ENCODE data around the gene EIF3D. TPM values are rescaled to one million over a fixed set of nuclear protein-coding genes. Genes with fewer than 3 reads are reported as not detected.

Gene EIF3D
- polyA plus RNA-seq, 3 donors = 102 to 244 (median 122) TPM

- 0% methylated on average over 2 of the region's 7 CpGs for whole genome bisulfite sequencing (ENCODE audit: insufficient coverage)
These were observed 61.0 kb downstream of the EIF3D start for GRCh38 chr22:36467946-36468345.

GRCh38 chr22:36467042-36467810, 61.7 kb downstream of the EIF3D start:
- intact Hi-C loops (cut with micrococcal nuclease) = no loop called here
- H3K4me2 ChIP-seq (replicated peaks; ENCODE audit: extremely low read depth, low read length, poor library complexity, severe bottlenecking) = no peak overlapping the region
- H3K36me3 ChIP-seq (replicated peaks in 1 of 2; ENCODE audit: control insufficient read depth in 1 of 2, insufficient read depth in 2 of 2, low read length in 2 of 2) = peaks cover 11 to 16% of the 10 kb centered on the region in 2 donors
- peaks cover 27% of the 10 kb centered on the region for H3K79me2 ChIP-seq (ENCODE audit: insufficient read depth, low read length)
- H3K4me3 Mint-ChIP-seq = no peak overlapping the region
- peaks cover 46 to 50% of the 10 kb centered on the region in 2 donors for H3K4me1 ChIP-seq (ENCODE audit: control insufficient read depth in 1 of 2, insufficient read depth in 2 of 2, low read length in 2 of 2)
- H3K27ac Mint-ChIP-seq = peak overlapping the region in 5 of 7 donors; percentile 7 to 75 (median 21)
- H3K36me3 Mint-ChIP-seq = peaks cover 30 to 36% of the 10 kb centered on the region in 2 donors
- no peak overlapping the region for H3K9ac ChIP-seq (ENCODE audit: insufficient read depth, low read length, poor library complexity, severe bottlenecking)
- peaks cover 50% of the 10 kb centered on the region for H3K4me1 Mint-ChIP-seq
- H4K20me1 ChIP-seq (ENCODE audit: insufficient read depth, low read length) = peaks cover 47% of the 10 kb centered on the region
- H3K27ac ChIP-seq (ENCODE audit: low read depth in 1 of 2, low read length in 2 of 2) = no peak overlapping the region
- no peaks in the 10 kb centered on the region for H3K27me3 ChIP-seq (ENCODE audit: control insufficient read depth in 2 of 2, insufficient read depth in 2 of 2, low read length in 2 of 2)
- H3K9me3 Mint-ChIP-seq = no peaks in the 10 kb centered on the region
- peaks cover 4 to 10% (median 8%) of the 10 kb centered on the region in 3 donors for H3K27me3 Mint-ChIP-seq (ENCODE audit: low read depth in 3 of 3)
- no peak overlapping the region for H3K4me3 ChIP-seq (replicated peaks in 1 of 3; ENCODE audit: low read depth in 2 of 3, low read length in 3 of 3)
- 33% methylated on average over 9 of the region's 14 CpGs for WGBS (ENCODE audit: insufficient coverage)
- H3K9me3 ChIP-seq (replicated peaks in 1 of 2; ENCODE audit: control insufficient read depth in 1 of 2, insufficient read depth in 1 of 2, low read length in 2 of 2) = no peaks in the 10 kb centered on the region
- H2AFZ ChIP-seq (ENCODE audit: insufficient read depth, low read depth, low read length, poor library complexity, severe bottlenecking) = no peak overlapping the region
- no peak for TF ChIP-seq CTCF (IDR thresholded peaks at IDR 0.05)
- DNase-seq = no peak

More at GRCh38 chr22:36467946-36468345, 61.0 kb downstream of the EIF3D start:
- H3K27me3 ChIP-seq (ENCODE audit: control insufficient read depth in 2 of 2, insufficient read depth in 2 of 2, low read length in 2 of 2) = no peaks in the 10 kb centered on the region
- peak overlapping the region in 5 of 7 donors; percentile 7 to 87 (median 54) for H3K27ac Mint-ChIP-seq
- peak overlapping the region in 1 of 2 donors; percentile 79 for H3K4me3 Mint-ChIP-seq
- intact Hi-C loops (cut with micrococcal nuclease) = no loop called here
- no peak overlapping the region for H3K9ac ChIP-seq (ENCODE audit: insufficient read depth, low read length, poor library complexity, severe bottlenecking)
- H3K36me3 Mint-ChIP-seq = peaks cover 37 to 43% of the 10 kb centered on the region in 2 donors
- peaks cover 27% of the 10 kb centered on the region for H3K79me2 ChIP-seq (ENCODE audit: insufficient read depth, low read length)
- H2AFZ ChIP-seq (ENCODE audit: insufficient read depth, low read depth, low read length, poor library complexity, severe bottlenecking) = no peak overlapping the region
- no peak overlapping the region for H3K27ac ChIP-seq (ENCODE audit: low read depth in 1 of 2, low read length in 2 of 2)
- H3K4me1 Mint-ChIP-seq = peaks cover 47% of the 10 kb centered on the region
- no peaks in the 10 kb centered on the region for H3K9me3 ChIP-seq (replicated peaks in 1 of 2; ENCODE audit: control insufficient read depth in 1 of 2, insufficient read depth in 1 of 2, low read length in 2 of 2)
- peaks cover 17 to 23% of the 10 kb centered on the region in 2 donors for H3K36me3 ChIP-seq (replicated peaks in 1 of 2; ENCODE audit: control insufficient read depth in 1 of 2, insufficient read depth in 2 of 2, low read length in 2 of 2)
- H3K4me1 ChIP-seq (ENCODE audit: control insufficient read depth in 1 of 2, insufficient read depth in 2 of 2, low read length in 2 of 2) = peaks cover 46 to 50% of the 10 kb centered on the region in 2 donors
- peaks cover 6 to 10% (median 8%) of the 10 kb centered on the region in 3 donors for H3K27me3 Mint-ChIP-seq (ENCODE audit: low read depth in 3 of 3)
- no peak for TF ChIP-seq CTCF (IDR thresholded peaks at IDR 0.05)
- peak; percentile 37 to 71 (median 42) for DNase-seq
- peak overlapping the region; percentile 35 for H3K4me2 ChIP-seq (replicated peaks; ENCODE audit: extremely low read depth, low read length, poor library complexity, severe bottlenecking)
- no peaks in the 10 kb centered on the region for H3K9me3 Mint-ChIP-seq
- peak overlapping the region in 1 of 3 experiments; percentile 13 for H3K4me3 ChIP-seq (replicated peaks in 1 of 3; ENCODE audit: low read depth in 2 of 3, low read length in 3 of 3)
- peaks cover 50% of the 10 kb centered on the region for H4K20me1 ChIP-seq (ENCODE audit: insufficient read depth, low read length)

Measured in CD14-positive monocyte (primary cell).